HG03558 (cell line): ENCODE results near the gene IL34.

Experiments
- ATAC-seq: cut with Tn5 transposase; IDR thresholded peaks from one replicate; pipeline ENCODE4 v1.9.1; 2021; ENCODE audit warnings: moderate number of reproducible peaks; ENCODE audit not compliant: unreplicated experiment; ENCODE audit errors: extremely low read depth

IL34 gene

GRCh38 chr16:70675851-70676513 is 29.6 kb downstream of the IL34 start:
- ATAC-seq, result no peak

DNA sequence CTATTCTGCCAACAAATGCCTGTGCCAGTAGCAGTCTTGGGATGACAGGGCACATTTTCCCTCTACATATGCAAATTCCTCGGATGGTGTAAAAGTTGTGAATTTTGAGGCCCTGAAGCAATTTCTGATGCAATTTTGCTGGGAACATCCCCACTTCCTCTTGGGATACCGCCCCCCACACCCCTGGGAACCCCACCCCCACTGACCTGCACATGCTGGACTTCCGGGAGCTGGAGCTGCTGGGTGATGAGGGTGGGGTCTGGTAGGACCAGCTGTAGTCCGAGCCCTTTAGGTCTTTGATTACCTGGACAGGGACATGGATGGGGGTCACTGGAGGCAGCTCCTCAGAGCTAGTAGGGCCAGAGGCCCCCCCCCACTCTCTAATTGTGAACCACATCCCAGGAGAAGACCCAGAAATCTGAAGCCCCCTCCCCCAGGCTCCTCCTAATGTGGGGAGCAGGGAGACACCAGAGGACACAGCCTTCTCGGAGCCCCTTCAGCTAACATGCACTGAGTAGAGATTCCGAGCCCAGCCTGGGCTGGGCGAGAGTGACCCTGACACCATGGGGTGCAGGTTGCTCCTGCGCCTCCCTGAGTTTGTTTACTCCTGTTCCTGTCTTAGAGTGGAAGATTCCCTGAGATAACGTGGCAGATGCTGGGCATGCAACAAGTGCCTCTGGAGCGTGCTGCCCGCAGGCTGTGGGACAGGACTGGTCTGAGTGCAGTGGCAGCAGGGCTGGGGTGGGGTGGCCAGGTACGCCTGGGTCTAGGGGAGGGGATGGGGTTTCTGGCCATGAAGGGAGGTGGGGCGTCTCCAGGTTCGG is 30.5 kb downstream of the IL34 start:
- no peak for ATAC-seq

DNA sequence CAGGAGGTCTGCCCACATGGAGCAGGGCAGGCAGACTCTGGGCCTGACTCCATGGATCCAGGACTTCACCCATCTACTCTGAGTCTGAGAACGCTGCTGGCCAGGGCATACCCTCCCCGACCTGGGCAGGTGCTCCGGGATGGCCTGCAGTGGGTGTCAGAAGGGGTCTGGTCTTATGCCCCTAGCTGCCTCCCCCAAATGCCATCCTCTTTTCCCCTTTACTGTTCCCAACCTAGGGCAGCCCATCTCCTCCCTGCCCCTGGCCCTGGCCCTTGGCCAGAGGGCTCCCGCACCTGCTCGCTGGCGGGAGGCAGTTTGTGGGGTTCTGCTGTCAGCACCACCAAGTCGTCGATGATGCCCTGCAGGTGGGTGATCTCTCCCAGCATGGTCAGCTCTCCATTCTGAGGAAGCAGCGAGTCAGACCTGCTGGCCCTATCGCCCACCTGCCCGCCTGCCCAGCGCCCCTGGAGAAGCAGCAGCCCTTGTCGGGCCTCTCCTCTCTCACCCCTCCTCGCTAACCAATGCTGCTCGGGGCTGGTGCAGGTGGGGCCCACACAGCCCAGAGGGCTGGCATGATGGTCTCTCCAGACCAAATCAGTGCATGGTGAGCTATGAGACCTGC is 31.3 kb downstream of the IL34 start:
- ATAC-seq, result no peak

GRCh38 chr16:70678121-70678897 is 31.9 kb downstream of the IL34 start:
- ATAC-seq, result no peak

- no peak for ATAC-seq
Measured at GRCh38 chr16:70678898-70679670, 32.7 kb downstream of the IL34 start.

DNA sequence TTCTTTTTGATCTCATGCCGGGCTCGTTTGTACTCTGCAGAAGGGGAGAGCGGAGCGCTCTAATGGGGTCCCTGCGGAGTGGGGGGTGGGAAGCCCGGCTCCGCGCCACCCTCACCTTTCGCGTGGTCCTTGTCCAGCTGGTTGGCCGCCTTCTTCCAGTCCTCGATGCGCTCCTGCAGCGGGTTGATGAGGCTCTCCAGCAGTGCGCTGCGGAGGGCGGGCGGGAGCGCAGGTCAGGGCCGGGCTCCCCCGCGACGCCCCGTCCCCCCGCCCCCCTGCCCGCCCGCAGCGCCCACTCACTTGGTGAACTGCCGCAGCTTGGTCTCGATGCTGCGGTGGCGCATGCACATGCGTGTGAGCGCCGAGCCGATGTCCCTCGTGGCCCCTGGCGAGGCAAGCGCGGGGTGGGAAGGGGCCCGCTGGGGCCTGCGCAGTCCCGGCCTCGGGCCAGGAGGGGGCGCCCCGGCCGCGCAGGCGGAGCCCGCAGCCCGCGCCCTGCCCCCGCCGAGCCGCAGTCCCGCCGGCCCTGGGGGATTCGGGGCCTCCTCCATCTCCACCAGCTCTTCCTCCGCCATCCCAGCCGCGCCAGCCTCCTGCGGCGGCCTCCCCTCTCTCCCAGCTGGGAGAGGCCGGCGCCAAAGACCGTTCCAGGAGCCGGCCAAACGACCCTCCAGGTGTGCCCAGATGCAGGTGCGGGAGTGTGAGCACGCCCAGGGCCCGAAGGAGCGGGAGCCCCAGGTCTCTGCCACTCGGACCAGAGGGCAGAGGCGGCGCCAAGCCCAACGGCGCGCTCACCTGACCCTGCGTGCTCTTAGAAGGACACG is 33.5 kb downstream of the IL34 start:
- ATAC-seq, result no peak

DNA sequence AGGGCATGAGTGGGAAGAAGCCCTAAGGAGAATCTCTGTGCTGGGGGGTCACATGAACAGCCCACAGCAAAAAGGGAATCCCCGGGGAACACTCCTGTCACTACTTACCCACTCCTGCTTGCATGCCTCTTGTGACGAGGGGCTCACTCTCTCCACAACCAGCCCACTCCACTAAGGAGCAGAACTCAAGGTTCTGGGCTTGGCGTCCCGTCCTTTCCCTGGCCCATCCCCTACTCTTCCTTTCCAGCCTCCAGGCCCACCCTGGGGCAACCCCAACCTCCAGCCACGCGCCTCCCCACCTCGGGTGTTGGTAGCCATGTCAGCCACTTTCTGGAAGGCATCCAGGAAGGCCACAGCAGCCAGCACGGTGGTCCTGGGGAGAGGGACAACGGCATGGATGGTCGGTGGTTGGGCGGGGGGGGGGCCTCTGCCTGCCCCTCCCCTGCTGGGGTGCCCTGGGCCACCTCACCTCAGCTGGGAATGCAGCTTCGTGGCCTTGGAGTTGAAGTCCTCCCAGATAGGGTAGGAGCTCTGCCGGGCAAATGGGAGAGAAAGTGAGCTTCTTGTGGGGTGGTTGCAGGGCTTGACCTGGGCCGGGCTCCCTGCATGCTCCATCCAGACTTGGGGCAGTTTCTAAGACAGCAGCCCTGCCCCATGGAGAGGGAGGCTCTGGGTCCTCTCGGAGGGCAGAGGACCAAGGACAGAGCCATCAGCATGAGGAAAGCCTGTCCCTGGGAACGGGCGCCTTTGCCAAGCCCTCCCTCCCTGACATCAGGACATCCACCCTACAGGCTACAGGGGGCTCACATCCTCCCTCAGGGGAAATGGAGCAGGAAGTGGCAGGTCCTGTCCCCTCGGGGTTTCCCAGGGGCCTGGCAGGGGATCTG is 34.4 kb downstream of the IL34 start:
- no peak for ATAC-seq

DNA sequence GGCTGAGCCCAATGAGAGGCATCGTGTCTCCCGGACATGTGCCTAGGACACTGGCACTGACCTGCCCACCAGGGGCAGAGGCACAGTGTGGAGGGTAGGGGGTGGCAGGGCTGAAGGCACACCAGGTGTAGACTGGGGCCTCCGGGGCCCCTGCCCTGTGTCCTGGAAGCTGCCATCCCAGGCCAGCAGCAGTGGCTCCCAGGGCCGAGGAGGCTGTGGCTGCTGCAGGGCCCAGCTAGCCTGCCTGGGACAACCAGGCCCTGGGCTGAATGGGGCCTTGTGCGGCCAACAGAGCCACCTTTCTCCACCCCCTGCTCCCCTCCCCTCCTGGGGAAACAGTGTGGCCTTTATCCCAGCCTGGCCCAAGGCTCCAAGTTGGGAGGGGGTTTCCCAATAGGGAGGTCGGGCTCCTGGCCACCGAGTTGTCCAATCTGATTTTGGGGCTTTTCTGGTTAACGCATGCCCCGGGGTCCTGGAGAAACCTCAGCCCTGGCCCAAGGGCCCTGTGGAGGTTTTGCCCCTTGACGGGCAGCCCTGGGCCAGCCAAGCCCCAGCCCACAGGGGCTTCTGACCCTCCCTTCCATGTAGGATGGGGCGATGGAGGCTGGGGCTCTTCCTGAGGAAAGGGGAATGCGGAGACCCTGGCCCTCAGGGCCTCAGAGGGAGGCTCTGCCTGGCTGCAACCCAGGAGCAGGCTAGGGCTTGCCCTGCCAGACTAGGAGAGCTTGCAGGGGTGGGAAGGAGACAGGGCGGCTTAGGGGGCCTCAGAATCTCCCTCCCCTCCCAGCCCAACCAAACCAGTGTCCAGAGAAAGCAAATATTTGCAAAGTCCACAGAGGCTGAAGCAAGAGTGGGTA is 35.3 kb downstream of the IL34 start:
- no peak for ATAC-seq

- no peak for ATAC-seq
Measured at GRCh38 chr16:70682239-70683145, 36.1 kb downstream of the IL34 start.

- no peak for ATAC-seq
Measured at GRCh38 chr16:70683146-70683944, 37.0 kb downstream of the IL34 start.

GRCh38 chr16:70684146-70685060 is 38.0 kb downstream of the IL34 start:
- ATAC-seq, result no peak

DNA sequence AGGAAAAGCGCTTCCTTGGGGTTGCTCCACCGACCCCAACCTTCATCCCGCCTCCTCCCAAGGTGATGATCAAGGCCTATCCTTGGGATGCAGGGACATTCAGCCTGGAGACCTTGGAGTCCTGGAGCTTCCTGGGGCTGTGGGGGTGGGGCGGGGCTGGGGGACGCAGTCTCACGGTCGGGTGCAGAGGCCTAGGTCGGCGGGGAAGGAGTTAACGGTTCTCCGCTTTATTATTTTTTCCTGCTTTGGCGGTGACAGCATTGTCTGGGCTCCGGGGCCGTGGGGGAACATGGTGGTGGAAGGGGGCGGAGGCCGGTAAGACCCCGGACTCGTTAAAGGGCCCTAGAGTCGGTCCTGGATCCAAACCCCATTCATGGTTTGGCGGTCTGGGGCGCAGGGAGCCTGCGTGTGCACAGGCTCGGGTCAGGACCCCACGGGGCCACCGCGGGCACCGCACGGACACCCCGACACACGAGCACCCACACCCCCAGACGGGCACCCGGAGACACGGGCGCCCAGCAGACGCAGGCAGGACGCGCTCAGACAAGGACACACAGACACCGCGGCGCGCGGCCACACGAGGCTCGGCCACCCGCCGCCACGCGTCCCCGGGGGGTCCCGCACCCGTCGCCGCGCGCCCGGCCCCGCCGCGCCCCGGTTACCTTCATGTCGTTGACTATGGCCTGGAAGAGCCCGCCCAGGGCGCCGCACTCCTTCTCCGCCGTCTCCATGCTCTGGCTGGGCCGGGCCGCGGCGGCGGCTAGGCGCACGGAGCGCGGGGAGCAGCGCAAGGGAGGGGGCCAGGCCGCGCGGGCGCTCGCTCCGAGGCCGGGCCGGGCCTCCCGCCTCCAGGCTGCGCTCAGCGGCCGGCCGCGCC is 38.9 kb downstream of the IL34 start:
- no peak for ATAC-seq

GRCh38 chr16:70685938-70686375 is 39.6 kb downstream of the IL34 start, which contains the start of gene MTSS2:
Gene MTSS2 (minus strand): TSS chr16:70686053. CDS start chr16:70685791, 262 bp downstream.
- no peak for ATAC-seq
